Endodermal cell (in vitro differentiated cells): ENCODE measurements around the gene PPP2R5C. TPM values are rescaled to one million over a fixed set of nuclear protein-coding genes. Genes with fewer than 3 reads are reported as not detected.

Experiments
- DNase-seq: peaks from one replicate; pipeline ENCODE4 v3.0.0-alpha.2; 2017
- H3K27ac ChIP-seq: 2 replicates; pipeline ENCODE4 v1.5.1; 2013; ENCODE audit warnings: mild to moderate bottlenecking, low read depth, low read length, moderate library complexity
- H3K27me3 ChIP-seq: 2 replicates; pipeline ENCODE4 v1.6.1; 2013; ENCODE audit warnings: mild to moderate bottlenecking, low read length, moderate library complexity; ENCODE audit not compliant: insufficient read depth, control insufficient read depth, poor library complexity, severe bottlenecking
- H3K36me3 ChIP-seq: 2 replicates; pipeline ENCODE4 v1.7.0; 2013; ENCODE audit warnings: mild to moderate bottlenecking, low read length, moderate library complexity; ENCODE audit not compliant: control insufficient read depth, insufficient read depth
- H3K4me1 ChIP-seq: one replicate; pipeline ENCODE4 v1.7.0; 2013; ENCODE audit warnings: low read length; ENCODE audit not compliant: control insufficient read depth, insufficient read depth
- H3K4me3 ChIP-seq: 2 replicates; pipeline ENCODE4 v1.5.1; 2013; ENCODE audit warnings: mild to moderate bottlenecking, low read length, moderate library complexity
- H3K9ac ChIP-seq: 2 replicates; pipeline ENCODE4 v1.6.1; 2013; ENCODE audit warnings: mild to moderate bottlenecking, low read length, moderate library complexity; ENCODE audit not compliant: poor library complexity, severe bottlenecking; ENCODE audit errors: extremely low read depth
- H3K9me3 ChIP-seq: 2 replicates; pipeline ENCODE4 v1.6.1; 2013; ENCODE audit warnings: mild to moderate bottlenecking, low read length, moderate library complexity; ENCODE audit not compliant: control insufficient read depth
- H3K27ac Mint-ChIP-seq: 2 replicates; pipeline ENCODE4 v1.8.0; 2020; ENCODE audit warnings: mixed read lengths
- H3K27me3 Mint-ChIP-seq: 2 replicates; pipeline ENCODE4 v1.8.0; 2021; ENCODE audit warnings: mild to moderate bottlenecking, mixed read lengths; ENCODE audit not compliant: insufficient read depth
- H3K36me3 Mint-ChIP-seq: 2 replicates; pipeline ENCODE4 v1.8.0; 2020; ENCODE audit warnings: low read depth, mixed read lengths
- H3K4me1 Mint-ChIP-seq: 2 replicates; pipeline ENCODE4 v1.8.0; 2020; ENCODE audit warnings: mixed read lengths
- H3K4me3 Mint-ChIP-seq: 2 replicates; pipeline ENCODE4 v1.8.0; 2020; ENCODE audit warnings: mild to moderate bottlenecking, moderate library complexity, mixed read lengths
- H3K9me3 Mint-ChIP-seq: 2 replicates; pipeline ENCODE4 v1.8.0; 2020; ENCODE audit warnings: mild to moderate bottlenecking, mixed read lengths
- CTCF ChIP-seq: fragments of 200-600 bp; sonication (generic); conservative IDR thresholded peaks from 2 replicates; pipeline ENCODE4 v1.5.0; 2021; ENCODE audit warnings: antibody characterized with exemption, mild to moderate bottlenecking
- WGBS, 2 experiments: methylation state at CpG; one replicate each; pipeline versions ENCODE4 v1.1.5 to v1.1.7; 2013; ENCODE audit warnings: missing lambda C conversion rate in 2 of 2, mixed read lengths in 1 of 2; ENCODE audit not compliant: insufficient coverage in 1 of 2, insufficient read length in 1 of 2; 5-methylcytosine and 5-hydroxymethylcytosine counted together
- total RNA-seq, 2 donors: library from RNA; stranded (reverse); fragmentation: NEBNext Ultra II Directional in 1 of 2; extraction: Animal tissue kit (Norgen Biotek cat#: 25700) in 1 of 2; gene quantifications; 2 replicates in 1 of 2; 3 replicates in 1 of 2; pipeline ENCODE4 v1.2.1, GENCODE V29; 2021

The PPP2R5C gene
- total RNA-seq, 2 donors from 2014 or later, result 116 to 117 TPM

- TF ChIP-seq CTCF, result no peak
- no peaks in the 10 kb centered on the region for H3K27me3 ChIP-seq
- H3K9ac ChIP-seq, result no peak overlapping the region
- H3K9me3 ChIP-seq, result no peaks in the 10 kb centered on the region
- Mint-ChIP-seq H3K4me3 (no peak overlapping the region), H3K27me3 (no peaks in the 10 kb centered on the region), H3K9me3 (no peaks in the 10 kb centered on the region), H3K36me3 (peaks cover 9% of the 10 kb centered on the region), H3K4me1 (peaks cover 12% of the 10 kb centered on the region), H3K27ac (no peak overlapping the region)
- DNase-seq, result no peak
- H3K4me3 ChIP-seq, result no peak overlapping the region
- WGBS, 2 experiments, result 94 to 95% methylated on average over 6 to 11 of the region's 11 CpGs
- peaks cover 10% of the 10 kb centered on the region for H3K4me1 ChIP-seq
- H3K36me3 ChIP-seq, result peaks cover 14% of the 10 kb centered on the region
- H3K27ac ChIP-seq, result no peak overlapping the region
Measured at GRCh38 chr14:101835566-101835965, 74.1 kb downstream of the PPP2R5C start.

- H3K9me3 Mint-ChIP-seq, result no peaks in the 10 kb centered on the region
- H3K9me3 ChIP-seq, result no peaks in the 10 kb centered on the region
- peaks cover 9% of the 10 kb centered on the region for H3K36me3 Mint-ChIP-seq
- peaks cover 10% of the 10 kb centered on the region for H3K4me1 ChIP-seq
- no peak overlapping the region for H3K27ac ChIP-seq
- peaks cover 14% of the 10 kb centered on the region for H3K4me1 Mint-ChIP-seq
- no peak overlapping the region for H3K27ac Mint-ChIP-seq
- peaks cover 18% of the 10 kb centered on the region for H3K36me3 ChIP-seq
- 92% methylated on average over 8 of the region's 8 CpGs; no CpG with 5 or more reads in 1 of the 2 experiments for WGBS, 2 experiments
- H3K4me3 Mint-ChIP-seq, result no peak overlapping the region
- H3K4me3 ChIP-seq, result no peak overlapping the region
- DNase-seq, result no peak
- no peaks in the 10 kb centered on the region for H3K27me3 Mint-ChIP-seq
- H3K9ac ChIP-seq, result no peak overlapping the region
- no peak for TF ChIP-seq CTCF
- H3K27me3 ChIP-seq, result no peaks in the 10 kb centered on the region
Measured at GRCh38 chr14:101836135-101836534, 74.6 kb downstream of the PPP2R5C start.

GRCh38 chr14:101838476-101838875, 77.0 kb downstream of the PPP2R5C start:
- H3K4me1 ChIP-seq, result peaks cover 10% of the 10 kb centered on the region
- no peaks in the 10 kb centered on the region for H3K9me3 Mint-ChIP-seq
- no peak overlapping the region for H3K9ac ChIP-seq
- H3K9me3 ChIP-seq, result no peaks in the 10 kb centered on the region
- no peaks in the 10 kb centered on the region for H3K27me3 ChIP-seq
- H3K36me3 ChIP-seq, result peaks cover 9% of the 10 kb centered on the region
- no peak for DNase-seq
- no peak overlapping the region for H3K4me3 Mint-ChIP-seq
- no peak overlapping the region for H3K27ac Mint-ChIP-seq
- H3K4me3 ChIP-seq, result no peak overlapping the region
- 87 to 94% methylated on average over 3 to 4 of the region's 5 CpGs for WGBS, 2 experiments
- TF ChIP-seq CTCF, result no peak
- H3K27me3 Mint-ChIP-seq, result no peaks in the 10 kb centered on the region
- no peak overlapping the region for H3K27ac ChIP-seq
- peaks cover 3% of the 10 kb centered on the region for H3K36me3 Mint-ChIP-seq
- peaks cover 18% of the 10 kb centered on the region for H3K4me1 Mint-ChIP-seq
